GM15510 (cell line): ENCODE data around the gene PTPN3.

Experiments
- POLR2A ChIP-seq: IDR thresholded peaks from 3 replicates; pipeline ENCODE4 v1.6.1; 2011; ENCODE audit warnings: borderline replicate concordance; ENCODE audit not compliant: insufficient read length; ENCODE audit errors: extremely low read depth

Gene PTPN3

GRCh38 chr9:109349421-109349846 is 148.7 kb downstream of the PTPN3 start:
- no peak for TF ChIP-seq POLR2A

DNA sequence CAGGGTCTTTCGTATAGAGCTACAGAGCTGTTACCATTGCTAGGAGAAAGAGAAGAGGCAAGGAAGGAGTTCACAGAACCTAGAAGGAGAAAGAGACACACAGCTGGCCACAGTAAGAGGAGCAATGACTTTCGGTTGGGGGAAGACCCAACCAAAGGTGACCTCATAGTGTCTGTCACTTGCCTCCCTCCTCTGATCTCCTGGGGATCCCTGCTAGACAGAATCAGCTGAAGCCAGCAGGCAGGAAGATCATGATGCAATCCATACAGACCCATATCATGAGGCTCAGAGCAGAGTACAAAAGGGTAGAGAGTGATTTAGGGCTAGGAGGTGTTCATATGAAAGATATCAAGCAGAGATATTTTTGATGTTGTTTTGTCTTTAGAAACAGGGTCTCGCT is 151.2 kb downstream of the PTPN3 start:
- TF ChIP-seq POLR2A = no peak

GRCh38 chr9:109344866-109345265 is 153.2 kb downstream of the PTPN3 start:
- no peak for TF ChIP-seq POLR2A

- no peak for TF ChIP-seq POLR2A
Measured at GRCh38 chr9:109342878-109343277, 155.2 kb downstream of the PTPN3 start.

DNA sequence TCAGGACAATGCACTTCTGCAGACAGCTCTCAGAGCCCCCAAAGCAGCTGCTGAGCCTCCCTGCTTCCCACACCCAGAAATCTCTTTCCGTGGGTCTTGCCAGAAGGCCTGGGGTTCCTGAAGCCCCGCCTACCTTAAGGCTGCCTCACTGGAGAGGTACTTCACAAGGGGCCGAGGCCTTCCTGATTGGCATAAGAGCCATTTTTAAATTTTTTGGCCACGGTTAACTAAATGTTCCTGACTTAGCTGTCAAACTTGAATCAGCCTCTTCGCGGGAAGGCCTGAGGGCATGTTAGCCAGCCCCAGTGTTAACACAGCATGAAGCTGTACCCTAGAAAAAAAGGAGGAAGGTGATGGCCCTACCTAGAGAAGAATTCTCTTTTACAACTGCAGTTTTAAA is 156.5 kb downstream of the PTPN3 start:
- no peak for TF ChIP-seq POLR2A

DNA sequence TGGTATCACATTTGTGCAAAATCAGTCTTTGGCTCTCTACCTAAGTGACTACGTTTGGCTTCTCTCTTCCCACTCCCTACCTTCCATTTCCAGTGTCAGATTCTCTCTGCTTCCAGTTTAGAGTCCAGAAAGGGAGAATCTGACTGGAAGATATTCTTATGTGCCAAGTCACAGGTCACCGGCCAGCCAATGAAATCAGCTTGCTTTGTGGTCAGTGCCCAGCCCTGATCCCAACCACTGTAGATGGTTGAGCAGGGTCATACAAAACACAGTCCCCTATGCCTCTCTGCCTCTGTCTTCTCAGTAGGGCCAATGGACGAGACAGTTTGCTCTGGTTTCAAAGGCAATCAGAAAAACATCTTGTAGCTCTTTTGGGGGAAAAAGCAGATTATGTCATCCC is 161.7 kb downstream of the PTPN3 start:
- TF ChIP-seq POLR2A = no peak

DNA sequence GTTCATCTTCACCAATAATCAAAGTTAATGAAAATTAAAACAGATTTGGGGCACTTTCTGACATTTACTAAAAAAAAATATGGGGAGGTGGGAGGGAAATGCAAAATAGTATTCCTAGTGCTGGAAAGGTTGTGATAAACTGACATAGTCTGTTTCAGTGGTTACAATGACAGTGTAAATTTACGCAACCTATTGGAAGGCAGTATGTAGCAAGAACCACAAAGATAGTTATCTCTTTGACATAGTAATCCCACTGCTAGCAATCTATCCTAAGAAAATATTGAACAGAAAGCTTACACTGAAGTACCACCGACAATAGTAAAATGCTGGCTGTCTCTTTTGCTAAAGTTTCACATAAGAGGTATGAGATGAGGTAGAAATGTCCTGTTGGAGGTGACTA is 162.2 kb downstream of the PTPN3 start:
- TF ChIP-seq POLR2A = no peak

GRCh38 chr9:109335121-109335520 is 163.0 kb downstream of the PTPN3 start:
- TF ChIP-seq POLR2A = no peak

- TF ChIP-seq POLR2A = no peak
Measured at GRCh38 chr9:109331353-109331752, 166.8 kb downstream of the PTPN3 start.

DNA sequence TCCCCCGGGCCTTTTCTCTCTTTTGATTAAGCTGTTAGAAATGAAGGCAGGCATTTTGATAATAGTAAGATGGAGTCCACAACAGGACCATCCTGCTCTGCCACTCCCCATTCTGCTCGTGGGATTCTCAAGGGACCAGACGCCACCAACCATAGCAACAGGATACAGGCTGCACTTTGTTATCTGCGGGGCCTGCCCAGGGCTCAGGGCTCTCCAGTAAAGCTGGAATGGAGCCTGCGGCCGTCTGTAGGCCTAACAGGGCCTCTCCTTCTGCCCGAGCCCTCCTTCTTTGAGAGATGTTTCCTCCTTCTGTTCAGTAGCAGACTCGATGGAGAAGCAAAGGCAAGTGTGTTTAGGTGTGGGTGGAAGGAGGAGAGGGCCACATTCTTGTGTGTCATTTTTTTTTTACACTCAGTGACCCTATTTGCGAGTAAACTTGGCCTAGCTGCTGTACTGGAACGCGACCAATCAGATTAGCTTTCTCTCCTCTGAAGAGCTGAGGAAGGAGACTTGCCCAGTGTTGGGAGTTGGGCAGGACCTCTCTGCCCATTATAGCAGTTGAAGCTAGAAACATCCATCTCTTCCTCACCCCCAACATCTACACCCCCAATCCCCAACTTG is 168.4 kb downstream of the PTPN3 start:
- TF ChIP-seq POLR2A = no peak

GRCh38 chr9:109328978-109329637 is 169.0 kb downstream of the PTPN3 start:
- TF ChIP-seq POLR2A = no peak
